Ecto neural progenitor cell (in vitro differentiated cells): ENCODE data around the gene EPHB1.
A peak's percentile ranks its signal among the peaks of the same experiment; 100 is the strongest.

Source experiments
- DNase-seq: peaks from one replicate; pipeline ENCODE4 v3.0.0-alpha.2; 2018; ENCODE audit warnings: low spot score

Gene EPHB1

GRCh38 chr3:134911586-134912548, 116.8 kb downstream of the EPHB1 start:
- DNase-seq = no peak

DNA sequence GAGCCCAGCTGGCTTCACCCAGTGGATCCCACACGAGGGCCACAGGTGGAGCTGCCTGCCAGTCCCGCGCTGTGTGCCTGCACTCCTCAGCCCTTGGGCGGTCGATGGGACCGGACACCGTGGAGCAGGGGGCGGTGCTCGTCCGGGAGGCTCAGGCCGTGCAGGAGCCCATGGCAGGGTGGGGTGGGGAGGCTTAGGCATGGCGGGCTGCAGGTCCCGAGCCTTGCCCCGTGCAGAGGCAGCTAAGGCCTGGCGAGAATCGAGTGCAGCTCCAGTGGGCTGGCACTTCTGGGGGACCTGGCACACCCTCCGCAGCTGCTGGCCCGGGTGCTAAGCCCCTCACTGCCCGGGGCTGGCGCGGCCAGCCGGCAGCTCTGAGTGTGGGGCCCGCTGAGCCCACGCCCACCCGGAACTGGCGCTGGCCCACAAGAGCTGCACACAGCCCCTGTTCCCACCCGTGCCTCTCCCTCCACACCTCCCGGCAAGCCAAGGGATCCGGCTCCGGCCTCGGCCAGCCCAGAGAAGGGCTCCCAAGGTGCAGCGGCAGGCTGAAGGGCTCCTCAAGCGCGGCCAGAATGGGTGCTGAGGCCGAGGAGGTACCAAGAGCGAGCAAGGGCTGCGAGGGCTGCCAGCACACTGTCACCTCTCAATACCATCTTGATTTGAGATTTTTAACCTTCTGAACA, 121.4 kb downstream of the EPHB1 start:
- no peak for DNase-seq

DNA sequence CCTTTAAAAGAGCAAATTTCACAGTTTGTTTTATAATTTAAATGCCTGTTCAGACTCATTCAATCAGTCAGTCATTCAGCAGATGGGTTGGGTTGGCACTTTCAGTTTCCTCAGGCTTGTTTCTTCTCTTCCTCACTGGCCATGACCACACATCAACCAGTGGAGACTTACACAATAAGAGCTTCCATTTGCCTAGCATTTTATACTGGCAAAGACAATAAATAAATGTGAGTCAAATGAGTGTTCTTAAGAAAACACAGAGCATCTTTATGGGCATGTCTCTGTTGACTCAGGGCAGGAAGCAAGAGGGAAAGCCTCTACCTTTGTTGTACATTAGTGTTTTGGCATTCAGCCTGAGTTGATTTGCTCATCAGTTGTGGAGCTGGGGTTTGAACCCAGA, 122.6 kb downstream of the EPHB1 start:
- DNase-seq = no peak

DNA sequence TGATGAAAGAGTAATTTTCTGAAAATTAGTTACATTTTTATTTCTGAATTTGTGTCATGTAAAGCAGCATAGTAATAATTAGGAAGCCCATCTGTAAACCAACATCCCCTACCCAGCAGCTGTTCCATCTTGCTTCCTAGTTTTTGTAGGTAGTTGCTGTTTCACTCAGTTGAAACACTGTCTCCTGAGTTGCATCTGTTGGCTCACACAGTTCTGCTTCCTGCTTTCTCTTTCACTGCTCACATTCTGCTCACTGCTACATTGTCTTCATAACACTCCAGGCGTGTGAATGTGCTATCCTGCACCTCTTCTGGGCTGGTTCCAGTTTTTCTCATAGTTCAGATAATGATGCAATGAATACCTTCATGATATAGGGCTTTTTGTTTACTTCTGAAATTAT, 123.4 kb downstream of the EPHB1 start:
- no peak for DNase-seq

GRCh38 chr3:134922101-134922500, 127.0 kb downstream of the EPHB1 start:
- no peak for DNase-seq

DNA sequence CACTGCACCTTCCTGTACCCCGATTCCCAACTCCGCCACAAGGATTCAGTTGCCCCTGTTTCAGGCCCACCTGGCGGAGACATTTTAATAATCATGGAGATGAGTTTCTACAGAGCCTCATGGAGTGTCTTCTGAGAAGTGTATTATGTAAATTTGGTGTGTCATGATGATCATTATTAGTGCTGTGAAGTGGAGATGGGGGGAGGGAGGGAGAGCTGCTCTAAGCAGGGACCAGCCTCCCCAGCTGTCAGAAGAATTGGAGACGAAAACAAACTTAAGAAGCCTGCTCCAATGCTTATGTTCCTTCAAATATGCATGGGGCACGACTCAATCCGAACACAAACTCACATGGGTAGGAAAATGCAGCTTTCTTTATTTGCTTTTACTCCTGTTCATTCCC, 127.8 kb downstream of the EPHB1 start:
- DNase-seq = no peak

GRCh38 chr3:134923286-134923685, 128.2 kb downstream of the EPHB1 start:
- no peak for DNase-seq

- DNase-seq = no peak
These were observed 132.5 kb downstream of the EPHB1 start for GRCh38 chr3:134927599-134927998.

GRCh38 chr3:134928392-134928791, 133.3 kb downstream of the EPHB1 start:
- DNase-seq = no peak

- no peak for DNase-seq
These were observed 133.8 kb downstream of the EPHB1 start for GRCh38 chr3:134928819-134929218.

DNA sequence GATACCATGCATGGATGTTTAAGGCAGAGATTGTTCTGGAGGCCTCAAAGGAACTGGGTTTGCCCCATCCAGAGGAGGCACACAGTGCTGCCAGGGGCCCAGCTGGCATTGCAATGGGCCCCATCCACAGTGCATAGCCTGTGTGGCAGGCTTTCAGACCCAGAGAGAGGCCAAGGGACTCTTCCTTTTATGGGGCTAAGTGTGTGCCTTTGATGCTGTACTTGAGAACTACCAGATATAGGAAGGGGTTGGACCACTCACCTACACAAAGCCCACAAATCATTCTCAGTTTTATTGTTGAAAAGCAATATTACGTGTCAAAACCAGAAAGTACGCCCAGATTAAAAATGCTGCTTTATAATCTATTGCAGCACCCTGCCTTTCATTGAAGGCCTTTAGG, 134.9 kb downstream of the EPHB1 start:
- no peak for DNase-seq

- no peak for DNase-seq
These were observed 136.2 kb downstream of the EPHB1 start for GRCh38 chr3:134931045-134931785.

DNA sequence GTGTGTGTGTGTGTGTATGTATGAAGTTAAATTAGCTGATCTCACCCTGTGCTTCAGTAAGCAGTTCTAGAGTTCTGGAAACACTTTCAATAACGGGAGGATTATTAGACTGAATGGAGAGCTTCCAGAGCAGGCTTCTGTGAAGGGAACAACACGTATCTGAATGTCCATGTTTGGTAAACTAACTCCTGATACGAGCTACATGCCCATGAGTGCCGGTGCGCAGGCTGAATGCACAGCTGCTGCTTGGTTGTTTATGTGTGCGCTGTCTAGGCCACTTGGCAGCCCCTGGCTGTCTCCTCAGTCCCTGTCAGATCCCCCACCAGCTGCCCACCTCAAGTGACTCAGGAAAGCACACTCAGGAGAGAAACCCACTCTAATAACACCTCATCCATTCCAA, 137.0 kb downstream of the EPHB1 start:
- no peak for DNase-seq

- DNase-seq = no peak
These were observed 138.9 kb downstream of the EPHB1 start for GRCh38 chr3:134933997-134934396.

DNA sequence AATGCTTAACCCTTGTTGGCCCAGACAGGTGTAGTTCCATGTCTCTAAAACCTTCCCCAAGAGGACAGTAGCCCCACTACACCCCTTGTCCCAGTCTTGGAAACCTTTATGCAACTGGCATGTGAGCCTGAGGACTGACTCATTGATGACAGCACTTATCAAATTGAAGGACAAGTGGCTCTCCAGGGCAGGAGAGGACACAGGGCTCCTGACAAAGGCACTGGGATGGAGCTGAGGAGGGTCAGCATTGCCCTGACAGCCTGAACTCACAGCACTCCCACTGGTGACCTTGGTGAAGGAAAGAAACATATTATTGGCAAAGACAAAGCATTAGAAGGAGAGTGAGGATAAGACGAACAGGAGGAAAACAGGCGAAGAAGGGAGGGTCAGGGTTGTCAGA, 139.9 kb downstream of the EPHB1 start:
- DNase-seq = no peak

GRCh38 chr3:134937256-134938028, 142.4 kb downstream of the EPHB1 start:
- DNase-seq = peak; percentile 87

DNA sequence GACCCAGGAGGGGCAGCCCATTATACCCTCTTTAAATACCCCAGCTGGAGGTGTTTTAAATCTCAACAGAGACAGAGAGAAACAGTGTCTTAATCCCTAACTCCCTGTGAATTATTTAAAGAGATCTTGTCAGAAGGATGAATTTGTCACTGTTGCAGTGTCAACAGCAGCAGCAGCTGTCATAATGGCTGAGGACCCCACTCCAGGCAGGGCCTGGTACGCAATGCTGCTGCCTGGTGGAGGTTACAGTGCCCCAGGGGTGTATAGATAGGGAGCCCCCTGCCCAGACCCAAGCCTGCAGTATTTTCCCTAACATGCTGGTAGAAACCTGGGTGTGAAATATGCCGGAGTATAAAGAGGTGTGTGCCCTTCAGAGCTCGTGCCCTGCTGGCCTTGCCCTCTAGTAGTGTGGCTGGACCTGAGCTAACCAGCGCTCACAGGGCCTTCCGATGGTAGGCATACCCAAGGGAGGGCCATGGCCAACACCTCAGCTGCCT, 143.0 kb downstream of the EPHB1 start:
- peak; percentile 59 for DNase-seq

- DNase-seq = no peak
These were observed 144.9 kb downstream of the EPHB1 start for GRCh38 chr3:134939978-134940377.

- DNase-seq = no peak
These were observed 146.8 kb downstream of the EPHB1 start for GRCh38 chr3:134941820-134942219.

- DNase-seq = no peak
These were observed 149.4 kb downstream of the EPHB1 start for GRCh38 chr3:134944429-134944828.

DNA sequence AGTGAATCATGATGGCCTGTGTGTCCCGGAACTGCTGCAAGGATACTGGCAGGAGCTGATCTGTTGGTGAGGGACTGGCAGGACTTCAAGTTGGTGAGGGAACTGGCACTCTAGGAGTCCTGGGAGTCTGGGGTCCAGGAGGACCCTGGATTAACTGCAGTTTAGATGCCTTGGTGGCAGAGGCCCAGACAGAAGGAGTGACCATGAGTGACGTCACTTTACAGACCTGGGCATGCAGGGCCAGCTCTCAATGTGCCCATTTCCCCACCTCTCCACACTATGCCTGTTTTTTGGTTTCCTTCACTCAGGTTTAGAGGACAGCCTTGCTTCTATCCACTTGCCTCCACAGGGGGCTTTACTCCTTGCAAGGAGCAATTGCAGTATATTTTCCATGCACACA, 154.1 kb downstream of the EPHB1 start:
- no peak for DNase-seq

- DNase-seq = no peak
These were observed 157.3 kb downstream of the EPHB1 start for GRCh38 chr3:134952371-134952770.
